ENCODE measurements around the gene GOLGB1.
A peak's percentile ranks its signal among the peaks of the same experiment; 100 is the strongest.

GOLGB1 gene

GRCh38 chr3:121658716-121659435, 90.7 kb downstream of the GOLGB1 start:
- H4K20me1 ChIP-seq (ENCODE audit: insufficient read depth, low read length) = no peaks in the 10 kb centered on the region
- no peaks in the 10 kb centered on the region for H3K27me3 ChIP-seq (ENCODE audit: low read depth, low read length)
- H2AFZ ChIP-seq (ENCODE audit: low read depth, low read length) = no peak overlapping the region
- peaks cover 33% of the 10 kb centered on the region for H3K4me1 ChIP-seq (ENCODE audit: low read length)
- H3K79me2 ChIP-seq (ENCODE audit: low read length) = peaks cover 41% of the 10 kb centered on the region
- H3K9me3 ChIP-seq (ENCODE audit: insufficient read depth, low read length) = no peaks in the 10 kb centered on the region
- H3K4me3 ChIP-seq (ENCODE audit: low read length) = peak overlapping the region; percentile 89
- H3K4me2 ChIP-seq (ENCODE audit: low read length) = peak overlapping the region; percentile 79
- no peak overlapping the region for H3K27ac ChIP-seq (ENCODE audit: low read length)
- no peak overlapping the region for H3K9ac ChIP-seq (ENCODE audit: low read length)
- no peak for TF ChIP-seq EZH2phosphoT487 (IDR thresholded peaks at IDR 0.05; ENCODE audit: low read depth)
- no peak for TF ChIP-seq CTCF (IDR thresholded peaks at IDR 0.05; ENCODE audit: low read depth, low read length)
- H3K36me3 ChIP-seq (replicated peaks; ENCODE audit: low read depth, low read length) = peaks cover 48% of the 10 kb centered on the region

- no peaks in the 10 kb centered on the region for H3K27me3 ChIP-seq (ENCODE audit: low read depth, low read length)
- H3K79me2 ChIP-seq (ENCODE audit: low read length) = peaks cover 51% of the 10 kb centered on the region
- peaks cover 31% of the 10 kb centered on the region for H3K4me1 ChIP-seq (ENCODE audit: low read length)
- H3K9me3 ChIP-seq (ENCODE audit: insufficient read depth, low read length) = no peaks in the 10 kb centered on the region
- TF ChIP-seq CTCF (IDR thresholded peaks at IDR 0.05; ENCODE audit: low read depth, low read length) = no peak
- TF ChIP-seq EZH2phosphoT487 (IDR thresholded peaks at IDR 0.05; ENCODE audit: low read depth) = no peak
- peak overlapping the region; percentile 67 for H3K4me2 ChIP-seq (ENCODE audit: low read length)
- peak overlapping the region; percentile 79 for H3K27ac ChIP-seq (ENCODE audit: low read length)
- H3K9ac ChIP-seq (ENCODE audit: low read length) = peak overlapping the region; percentile 18; the same call in 1 of the 2 replicates
- no peak overlapping the region for H2AFZ ChIP-seq (ENCODE audit: low read depth, low read length)
- H3K4me3 ChIP-seq (ENCODE audit: low read length) = peak overlapping the region; percentile 45
- peaks cover 8% of the 10 kb centered on the region; the same call in 1 of the 2 replicates for H4K20me1 ChIP-seq (ENCODE audit: insufficient read depth, low read length)
- H3K36me3 ChIP-seq (replicated peaks; ENCODE audit: low read depth, low read length) = peaks cover 83% of the 10 kb centered on the region
These were observed 94.8 kb downstream of the GOLGB1 start for GRCh38 chr3:121654493-121655385.

- Histone ChIP-seq H3K9ac (ENCODE audit: low read length) (no peak overlapping the region), H3K36me3 (replicated peaks; ENCODE audit: low read depth, low read length) (peaks cover 72% of the 10 kb centered on the region), H3K4me2 (ENCODE audit: low read length) (no peak overlapping the region), H4K20me1 (ENCODE audit: insufficient read depth, low read length) (peaks cover 8% of the 10 kb centered on the region; the same call in 1 of the 2 replicates), H3K9me3 (ENCODE audit: insufficient read depth, low read length) (no peaks in the 10 kb centered on the region), H3K27me3 (ENCODE audit: low read depth, low read length) (no peaks in the 10 kb centered on the region), H2AFZ (ENCODE audit: low read depth, low read length) (no peak overlapping the region), H3K4me1 (ENCODE audit: low read length) (peaks cover 23% of the 10 kb centered on the region), H3K79me2 (ENCODE audit: low read length) (peaks cover 25% of the 10 kb centered on the region), H3K4me3 (ENCODE audit: low read length) (no peak overlapping the region), H3K27ac (ENCODE audit: low read length) (no peak overlapping the region)
- TF ChIP-seq EZH2phosphoT487 (IDR thresholded peaks at IDR 0.05; ENCODE audit: low read depth) (no peak), CTCF (IDR thresholded peaks at IDR 0.05; ENCODE audit: low read depth, low read length) (no peak)
These were observed 97.9 kb downstream of the GOLGB1 start for GRCh38 chr3:121651684-121652083.

- H3K36me3 ChIP-seq (replicated peaks; ENCODE audit: low read depth, low read length) = peaks cover 66% of the 10 kb centered on the region
- TF ChIP-seq CTCF (IDR thresholded peaks at IDR 0.05; ENCODE audit: low read depth, low read length) = no peak
- no peak for TF ChIP-seq EZH2phosphoT487 (IDR thresholded peaks at IDR 0.05; ENCODE audit: low read depth)
These were observed 99.9 kb downstream of the GOLGB1 start for GRCh38 chr3:121649645-121650044.

More at GRCh38 chr3:121649645-121650044, 99.9 kb downstream of the GOLGB1 start:
- no peaks in the 10 kb centered on the region for H3K27me3 ChIP-seq (ENCODE audit: low read depth, low read length)
- peaks cover 25% of the 10 kb centered on the region for H3K79me2 ChIP-seq (ENCODE audit: low read length)
- no peak overlapping the region for H2AFZ ChIP-seq (ENCODE audit: low read depth, low read length)
- H3K27ac ChIP-seq (ENCODE audit: low read length) = no peak overlapping the region
- H3K9ac ChIP-seq (ENCODE audit: low read length) = no peak overlapping the region
- no peak overlapping the region for H3K4me2 ChIP-seq (ENCODE audit: low read length)
- H3K4me3 ChIP-seq (ENCODE audit: low read length) = no peak overlapping the region
- peaks cover 8% of the 10 kb centered on the region; the same call in 1 of the 2 replicates for H4K20me1 ChIP-seq (ENCODE audit: insufficient read depth, low read length)
- peaks cover 14% of the 10 kb centered on the region for H3K4me1 ChIP-seq (ENCODE audit: low read length)
- H3K9me3 ChIP-seq (ENCODE audit: insufficient read depth, low read length) = no peaks in the 10 kb centered on the region
